SHP77 (cell line): ENCODE results near the gene PLBD1.

Experiments
- DNase-seq, 2 experiments: peaks; one replicate each; lab custom pipeline; 2025; lab: John Stamatoyannopoulos, UW

PLBD1 gene

DNA sequence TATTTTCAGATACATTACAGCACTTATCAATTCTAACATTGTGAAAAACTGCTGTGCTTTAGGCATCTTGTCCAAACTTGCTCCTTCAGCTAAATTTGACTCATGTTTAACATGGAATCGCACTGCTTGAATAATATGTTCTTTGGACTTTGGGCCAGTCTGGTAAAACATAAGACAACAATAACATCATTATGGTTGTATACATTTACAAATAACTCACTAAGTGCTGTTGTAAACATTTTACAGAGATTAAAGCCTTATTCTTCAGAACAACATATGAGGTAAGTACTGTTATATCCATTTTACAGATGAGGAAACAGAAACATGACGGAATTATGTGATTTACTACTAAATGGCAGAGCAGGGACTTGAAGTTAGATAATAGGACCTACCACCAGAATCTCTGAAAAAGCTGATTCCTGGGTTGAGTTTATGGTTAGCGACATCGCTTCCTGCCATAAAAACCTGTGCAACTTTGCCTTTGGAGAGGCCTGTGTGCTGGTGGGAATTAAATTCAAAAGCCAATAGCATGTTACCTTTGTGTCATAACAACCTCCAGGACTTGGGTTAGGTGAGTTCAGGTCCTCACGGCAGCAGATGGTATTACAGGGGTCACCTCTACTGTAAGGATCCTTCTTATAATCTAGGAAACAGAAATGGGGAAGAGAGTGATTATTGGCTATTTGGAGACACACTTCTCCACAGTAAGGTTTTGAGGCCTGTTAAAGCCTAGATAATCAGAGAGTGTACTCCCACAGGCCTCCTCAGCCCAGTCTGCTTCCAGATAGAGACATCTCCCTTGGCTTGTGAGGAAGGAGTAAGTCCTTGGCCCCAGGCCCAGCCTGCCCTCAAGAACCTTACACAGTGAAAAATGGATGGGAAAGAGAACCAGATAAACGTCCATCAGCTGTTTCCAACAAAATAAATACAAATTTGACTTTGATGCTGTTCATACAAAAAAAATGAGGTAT, 61.8 kb downstream of the PLBD1 start:
- no peak for DNase-seq

DNA sequence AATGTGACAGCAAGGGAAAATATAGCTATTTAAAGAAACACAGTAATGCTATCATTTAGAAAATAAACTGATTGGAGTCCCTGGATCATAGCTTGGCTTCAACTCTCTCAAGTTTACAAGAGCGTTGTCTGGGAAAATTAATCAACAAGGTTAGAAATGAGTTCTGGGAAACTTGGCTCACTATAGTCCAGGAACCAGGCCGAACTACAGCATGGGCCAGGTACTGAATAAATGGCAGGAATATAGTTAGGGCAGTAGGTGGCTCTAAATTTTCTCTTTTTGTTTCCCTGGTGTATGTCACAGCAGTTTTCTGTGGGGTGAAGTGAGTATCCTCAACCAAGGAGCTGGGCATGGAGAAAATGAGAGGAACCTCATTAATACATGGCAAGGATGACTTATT, 72.4 kb downstream of the PLBD1 start:
- no peak for DNase-seq

- DNase-seq, result no peak
Measured at GRCh38 chr12:14482886-14483285, 84.8 kb downstream of the PLBD1 start.

- no peak for DNase-seq
Measured at GRCh38 chr12:14482361-14482760, 85.3 kb downstream of the PLBD1 start.

GRCh38 chr12:14481201-14481600, 86.5 kb downstream of the PLBD1 start:
- DNase-seq, result no peak

DNA sequence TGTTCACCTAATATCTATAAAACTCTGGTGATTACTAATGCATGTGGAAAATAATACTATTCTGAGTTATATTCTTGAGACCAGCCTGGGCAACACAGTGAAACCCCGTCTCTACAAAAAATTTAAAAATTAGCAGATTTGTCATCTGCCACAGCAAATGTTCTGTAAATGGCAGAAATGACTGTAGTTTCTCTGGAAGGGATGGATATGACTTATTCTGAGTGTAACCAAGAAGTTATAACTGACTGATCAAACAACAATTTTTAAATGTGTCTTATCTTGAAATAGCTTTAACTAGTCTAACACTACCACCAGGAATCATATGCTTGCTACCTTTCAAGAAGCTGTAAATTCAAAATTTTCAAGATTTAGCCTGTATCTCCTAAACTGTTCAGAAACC, 88.7 kb downstream of the PLBD1 start:
- no peak for DNase-seq

DNA sequence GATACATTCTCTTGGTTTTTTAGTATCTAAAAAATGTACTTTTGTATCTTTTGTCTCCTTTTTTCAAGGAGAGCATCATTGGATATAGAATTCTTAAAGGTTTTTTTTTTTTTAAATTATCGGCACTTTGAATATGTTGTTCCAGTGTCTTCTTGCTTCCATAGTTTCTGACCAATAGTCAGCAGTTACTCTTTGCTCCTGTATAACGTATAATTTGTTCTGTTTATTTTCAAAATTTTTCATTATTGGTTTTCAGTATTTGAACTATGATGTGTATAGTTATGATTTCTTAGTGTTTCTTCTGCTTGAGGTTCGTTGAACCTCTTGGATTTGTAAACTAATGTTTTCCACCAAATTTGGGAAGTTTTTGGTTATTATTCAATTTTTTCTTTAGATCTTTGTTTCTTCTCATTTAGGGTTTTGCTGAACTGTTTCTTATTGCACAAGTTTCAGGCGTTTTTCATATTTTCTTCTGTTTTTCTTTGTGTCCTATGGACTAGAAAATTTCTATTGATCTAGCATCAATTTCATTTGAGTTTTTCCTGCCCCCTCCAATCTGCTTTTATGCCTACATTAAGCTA, 93.9 kb downstream of the PLBD1 start:
- DNase-seq, result no peak

- DNase-seq, result no peak
Measured at GRCh38 chr12:14471497-14471896, 96.2 kb downstream of the PLBD1 start.

- DNase-seq, result no peak
Measured at GRCh38 chr12:14460212-14460841, 107.4 kb downstream of the PLBD1 start.

GRCh38 chr12:14454098-14454907, 113.4 kb downstream of the PLBD1 start:
- DNase-seq, result peak; percentile 3 to 7
